Measurements from ENCODE around the gene MDM4.

MDM4 gene

GRCh38 chr1:204503913-204504519 is 12.2 kb upstream of the MDM4 start:
- Histone ChIP-seq H3K4me3 (ENCODE audit: low read depth in 1 of 2, low read length in 2 of 2) (no peak overlapping the region), H3K27me3 (ENCODE audit: insufficient read depth, low read length, poor library complexity) (no peaks in the 10 kb centered on the region), H2AFZ (ENCODE audit: low read depth, low read length) (no peak overlapping the region), H4K20me1 (ENCODE audit: insufficient read depth, low read length) (no peaks in the 10 kb centered on the region), H3K4me1 (ENCODE audit: insufficient read depth, low read length) (peaks cover 32% of the 10 kb centered on the region), H3K36me3 (ENCODE audit: insufficient read depth, low read length) (no peaks in the 10 kb centered on the region), H3K79me2 (ENCODE audit: insufficient read depth, low read length) (no peaks in the 10 kb centered on the region), H3K4me2 (ENCODE audit: insufficient read depth, low read length) (no peak overlapping the region), H3K9me3 (ENCODE audit: insufficient read depth, low read length, severe bottlenecking) (no peaks in the 10 kb centered on the region), H3K9ac (ENCODE audit: low read depth, low read length) (no peak overlapping the region), H3K27ac (ENCODE audit: low read length) (no peak overlapping the region)
- no peak for ATAC-seq (ENCODE audit: insufficient read depth, low read depth)
- no peak for DNase-seq
- TF ChIP-seq CTCF (IDR thresholded peaks at IDR 0.05; ENCODE audit: borderline replicate concordance, extremely low read depth, low read length, poor library complexity, severe bottlenecking), result no peak
- TF ChIP-seq EZH2 (IDR thresholded peaks at IDR 0.05; ENCODE audit: borderline replicate concordance, low read depth, low read length, severe bottlenecking), result no peak

DNA sequence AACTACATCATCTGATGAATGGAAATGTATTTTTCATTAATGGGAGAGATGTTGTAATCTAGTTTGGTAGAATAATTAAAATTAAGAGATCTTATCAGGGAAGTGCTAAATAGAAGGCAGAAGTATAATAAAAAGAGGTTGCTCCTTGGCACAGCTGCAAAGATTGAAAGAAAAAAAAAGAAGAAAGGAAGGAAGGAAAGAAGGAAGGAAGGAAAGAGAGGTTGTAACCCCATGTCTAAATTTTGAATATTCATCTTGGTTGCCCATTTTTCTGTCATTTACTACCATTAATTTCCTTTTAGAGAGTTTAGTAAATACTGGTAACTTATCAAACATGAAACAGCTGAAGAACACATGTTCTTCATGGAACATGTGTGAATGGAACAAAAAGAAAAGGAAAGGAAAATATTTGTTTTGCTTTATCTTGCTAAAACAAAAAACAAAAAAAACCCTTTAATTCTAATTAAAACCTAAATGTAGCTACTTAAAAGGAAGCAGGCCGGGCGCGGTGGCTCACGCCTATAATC is 10.5 kb upstream of the MDM4 start:
- TF ChIP-seq CTCF (IDR thresholded peaks at IDR 0.05; ENCODE audit: borderline replicate concordance, extremely low read depth, low read length, poor library complexity, severe bottlenecking) (no peak), EZH2 (IDR thresholded peaks at IDR 0.05; ENCODE audit: borderline replicate concordance, low read depth, low read length, severe bottlenecking) (no peak)
- no peaks in the 10 kb centered on the region for H3K36me3 ChIP-seq (ENCODE audit: insufficient read depth, low read length)
- H2AFZ ChIP-seq (ENCODE audit: low read depth, low read length), result peak overlapping the region; percentile 81
- H3K9ac ChIP-seq (ENCODE audit: low read depth, low read length), result peak overlapping the region; percentile 71
- H3K79me2 ChIP-seq (ENCODE audit: insufficient read depth, low read length), result no peaks in the 10 kb centered on the region
- H3K4me3 ChIP-seq (ENCODE audit: low read depth in 1 of 2, low read length in 2 of 2), result peak overlapping the region; percentile 31 to 56; a peak in 3 of 4 replicates
- H3K9me3 ChIP-seq (ENCODE audit: insufficient read depth, low read length, severe bottlenecking), result no peaks in the 10 kb centered on the region
- DNase-seq (no peak), ATAC-seq (ENCODE audit: insufficient read depth, low read depth) (no peak)
- H3K4me2 ChIP-seq (ENCODE audit: insufficient read depth, low read length), result peak overlapping the region; percentile 71
- H3K27ac ChIP-seq (ENCODE audit: low read length), result peak overlapping the region; percentile 72
- peaks cover 28% of the 10 kb centered on the region for H3K4me1 ChIP-seq (ENCODE audit: insufficient read depth, low read length)
- no peaks in the 10 kb centered on the region for H4K20me1 ChIP-seq (ENCODE audit: insufficient read depth, low read length)
- H3K27me3 ChIP-seq (ENCODE audit: insufficient read depth, low read length, poor library complexity), result no peaks in the 10 kb centered on the region

DNA sequence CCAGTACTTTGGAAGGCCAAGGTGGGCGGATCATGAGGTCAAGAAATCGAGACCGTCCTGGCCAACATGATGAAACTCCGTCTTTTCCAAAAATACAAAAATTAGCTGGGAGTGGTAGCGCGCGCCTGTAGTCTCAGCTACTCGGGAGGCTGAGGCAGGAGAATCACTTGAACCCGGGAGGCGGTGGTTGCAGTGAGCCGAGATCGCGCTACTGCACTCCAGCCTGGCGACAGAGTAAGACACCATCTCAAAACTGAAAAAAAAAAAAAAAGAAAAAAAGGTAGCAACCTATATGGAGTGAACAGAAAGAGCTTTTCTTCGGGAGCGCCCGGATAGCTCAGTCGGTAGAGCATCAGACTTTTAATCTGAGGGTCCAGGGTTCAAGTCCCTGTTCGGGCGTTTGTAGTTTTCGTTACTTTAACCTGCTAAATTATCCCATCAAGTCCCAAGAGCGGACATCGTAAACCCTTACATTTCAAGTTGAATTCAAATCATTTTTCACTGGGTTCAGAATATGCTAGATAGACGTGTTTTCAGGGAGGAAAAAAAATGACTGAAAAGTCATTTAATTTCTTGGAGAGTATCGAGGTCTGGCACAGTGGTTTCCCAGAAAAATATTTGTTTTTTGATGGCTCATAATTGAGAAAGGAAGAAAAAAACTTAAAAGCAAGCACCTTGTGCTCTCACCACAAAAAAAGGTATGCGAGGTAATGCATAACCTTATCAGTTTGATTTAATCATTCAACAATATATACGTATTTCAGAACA is 9.8 kb upstream of the MDM4 start:
- Histone ChIP-seq H3K4me3 (ENCODE audit: low read depth in 1 of 2, low read length in 2 of 2) (peak overlapping the region; percentile 31 to 56; a peak in 3 of 4 replicates), H3K36me3 (ENCODE audit: insufficient read depth, low read length) (no peaks in the 10 kb centered on the region), H3K4me2 (ENCODE audit: insufficient read depth, low read length) (peak overlapping the region; percentile 71), H3K4me1 (ENCODE audit: insufficient read depth, low read length) (peaks cover 28% of the 10 kb centered on the region), H3K79me2 (ENCODE audit: insufficient read depth, low read length) (no peaks in the 10 kb centered on the region), H2AFZ (ENCODE audit: low read depth, low read length) (peak overlapping the region; percentile 81), H3K9me3 (ENCODE audit: insufficient read depth, low read length, severe bottlenecking) (no peaks in the 10 kb centered on the region), H3K27me3 (ENCODE audit: insufficient read depth, low read length, poor library complexity) (no peaks in the 10 kb centered on the region), H3K27ac (ENCODE audit: low read length) (peak overlapping the region; percentile 96), H4K20me1 (ENCODE audit: insufficient read depth, low read length) (no peaks in the 10 kb centered on the region), H3K9ac (ENCODE audit: low read depth, low read length) (peak overlapping the region; percentile 71)
- ATAC-seq (ENCODE audit: insufficient read depth, low read depth) (peak; percentile 81), DNase-seq (peak; percentile 82)
- TF ChIP-seq EZH2 (IDR thresholded peaks at IDR 0.05; ENCODE audit: borderline replicate concordance, low read depth, low read length, severe bottlenecking) (no peak), CTCF (IDR thresholded peaks at IDR 0.05; ENCODE audit: borderline replicate concordance, extremely low read depth, low read length, poor library complexity, severe bottlenecking) (no peak)
